Activated CD4-positive, alpha-beta T cell treated with anti-CD3 and anti-CD28 coated beads, Interleukin-2, amount 50 U/mL, for 48 hours (primary cell): ENCODE results near the gene DIAPH1.

Source experiments
- DNase-seq, 2 experiments: peaks; one replicate each; pipeline ENCODE4 v3.0.0-alpha.2; 2020

DIAPH1 gene

DNA sequence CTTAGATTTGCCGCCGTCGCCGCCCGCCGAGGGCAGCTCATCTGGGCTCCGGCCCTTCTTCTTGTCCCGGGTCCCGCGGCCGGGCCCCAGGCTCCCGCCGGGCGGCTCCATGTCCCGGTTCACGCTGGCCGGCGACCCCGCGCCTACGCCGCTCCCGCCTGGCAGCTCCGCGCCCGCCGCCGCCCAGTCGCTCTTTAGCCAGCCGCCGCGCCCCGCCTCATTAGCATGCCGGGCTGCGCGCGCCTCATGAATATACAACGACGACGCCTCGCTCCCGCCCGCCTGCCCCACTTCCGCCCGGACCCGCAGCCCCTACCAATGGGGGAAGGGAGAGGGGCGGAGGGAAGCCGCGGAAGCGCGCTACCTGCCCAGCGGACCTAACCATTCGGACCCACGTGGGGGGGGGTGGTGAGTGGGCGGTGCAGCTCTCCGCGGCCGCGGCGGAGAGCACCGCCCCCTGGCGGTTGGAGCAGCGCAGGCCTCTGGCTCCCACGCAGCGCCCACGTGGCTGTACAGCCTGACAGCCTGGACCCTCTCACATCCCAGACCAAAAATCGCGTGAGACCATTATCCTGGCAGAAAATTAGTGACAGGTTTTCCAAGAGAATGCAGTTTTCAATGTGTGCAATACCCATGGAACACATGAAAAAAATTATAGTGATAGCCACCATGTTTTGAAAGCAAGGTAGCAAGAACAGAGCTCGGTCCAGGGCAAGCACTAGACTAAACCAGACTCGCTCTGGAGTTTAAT, at the start of gene DIAPH1:
Gene DIAPH1 (minus strand): TSS at position 197 of the 751 bp plus-strand sequence. CDS start 86 bp downstream, at position 111.
- DNase-seq: peak; percentile 98

DNA sequence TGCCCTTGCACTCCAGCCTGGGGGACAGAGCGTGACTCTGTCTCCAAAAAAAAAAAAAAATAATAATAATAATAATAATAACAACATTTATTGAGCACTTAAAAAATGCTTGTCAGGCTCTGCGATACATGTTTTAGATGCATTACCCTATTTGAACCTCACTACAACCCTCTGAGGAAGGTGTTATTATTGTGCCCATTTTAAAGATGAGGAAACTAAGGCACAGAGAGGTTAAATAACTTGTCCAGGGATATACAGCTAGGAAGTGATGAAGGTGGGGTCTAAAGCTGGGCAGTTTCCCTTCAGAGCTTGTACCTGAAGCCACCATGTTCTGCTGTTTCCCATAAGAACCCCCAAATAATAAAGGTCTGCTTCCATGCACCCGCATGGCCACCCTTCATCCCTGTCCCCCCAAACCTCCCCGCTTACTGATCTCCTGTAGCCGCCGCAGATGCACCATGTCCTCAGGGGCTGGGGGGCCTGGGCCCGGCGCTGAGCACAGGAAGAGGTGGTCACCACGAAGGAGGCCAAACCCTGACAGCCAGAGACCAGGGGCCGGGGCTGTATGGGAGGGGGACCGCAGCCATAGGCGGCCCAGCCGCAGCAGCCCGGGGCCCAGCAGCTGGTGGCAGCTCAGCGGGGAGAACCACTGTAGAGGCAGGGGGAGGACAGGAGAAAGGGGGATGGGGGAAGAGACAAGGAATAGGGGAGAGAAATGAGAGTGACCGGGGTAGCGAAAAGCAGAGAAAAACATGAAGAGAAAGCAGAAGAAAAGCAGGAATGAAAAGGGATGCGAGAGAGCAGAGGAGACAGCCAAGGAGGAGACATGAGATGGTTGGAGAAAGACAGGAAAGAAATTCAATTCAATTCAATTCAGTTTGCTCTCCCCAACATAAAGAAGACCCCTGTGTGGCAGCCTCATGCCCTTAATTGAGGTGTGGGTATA, 47.5 kb upstream of the DIAPH1 start:
- no peak for DNase-seq

DNA sequence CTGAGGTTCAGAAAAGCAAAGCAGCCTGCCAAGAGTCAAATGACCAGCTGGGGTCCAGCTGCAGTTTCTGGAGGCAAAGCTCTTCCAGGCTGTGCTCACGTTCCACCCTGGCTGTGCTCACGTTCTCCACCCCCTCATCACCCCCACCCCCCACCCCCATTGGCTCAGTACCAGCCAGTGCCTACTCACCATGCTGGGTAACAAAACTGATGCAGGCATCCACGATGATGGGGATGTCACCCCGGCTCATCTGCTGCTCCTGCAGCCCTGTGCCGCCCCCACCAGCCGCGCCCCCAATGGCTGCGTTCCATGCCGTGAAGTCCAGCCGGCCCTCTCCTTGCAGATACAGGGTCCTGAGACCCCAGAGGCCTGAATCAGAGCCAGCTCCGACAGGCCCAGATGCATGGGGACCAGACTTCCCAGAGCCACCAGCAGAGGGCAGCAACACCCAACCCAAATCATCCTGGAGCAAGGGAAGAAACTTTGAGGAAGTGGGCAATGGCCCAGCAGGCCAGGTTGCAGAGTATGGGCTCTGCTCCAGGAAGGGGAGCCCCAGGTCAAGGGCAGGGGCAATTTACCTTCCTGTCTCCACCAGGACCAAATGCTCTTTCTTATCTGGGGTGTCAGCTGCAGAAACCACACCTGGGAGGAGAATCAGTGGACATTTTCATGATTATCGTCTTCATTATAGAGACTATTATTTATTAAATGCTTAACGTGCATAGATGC, 46.1 kb upstream of the DIAPH1 start:
- peak; percentile 81 to 83 for DNase-seq

DNA sequence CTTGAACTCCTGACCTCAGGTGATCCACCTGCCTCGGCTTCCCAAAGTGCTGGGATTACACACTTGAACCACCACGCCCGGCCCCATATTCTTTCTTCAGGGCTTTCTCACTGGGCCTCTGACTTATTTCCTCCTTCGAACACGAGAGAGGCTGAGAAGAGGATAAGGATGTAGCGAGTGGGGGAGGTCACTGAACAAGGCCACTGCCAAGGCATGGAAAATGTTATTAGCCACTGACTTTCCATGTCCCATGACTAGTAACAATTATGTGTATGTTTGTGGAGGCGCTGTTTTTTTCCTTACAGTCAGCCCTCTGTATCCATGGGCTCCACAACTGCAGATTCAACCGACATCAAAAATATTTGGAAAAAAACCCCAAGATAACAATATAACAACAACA, 44.7 kb upstream of the DIAPH1 start:
- DNase-seq: no peak

DNA sequence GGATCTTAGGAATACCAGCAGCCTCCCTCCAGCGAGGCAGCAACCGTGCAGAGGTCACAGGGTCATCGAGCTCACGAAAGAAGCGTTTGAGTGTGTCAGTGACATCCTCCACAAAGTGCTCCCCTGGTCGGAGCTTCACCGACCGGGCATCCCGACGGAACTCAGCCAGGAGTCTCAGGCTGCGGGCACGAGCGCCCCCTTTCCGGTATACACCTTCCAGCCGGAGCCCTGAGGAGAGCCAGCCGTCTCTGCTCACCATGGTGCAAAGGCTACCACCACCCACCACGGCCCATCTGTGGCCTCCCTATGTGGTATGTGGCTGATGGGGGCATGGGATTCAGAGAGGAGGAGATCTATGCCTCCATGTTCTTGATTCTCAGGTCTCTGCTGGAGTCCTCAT, 43.2 kb upstream of the DIAPH1 start:
- DNase-seq: no peak

DNA sequence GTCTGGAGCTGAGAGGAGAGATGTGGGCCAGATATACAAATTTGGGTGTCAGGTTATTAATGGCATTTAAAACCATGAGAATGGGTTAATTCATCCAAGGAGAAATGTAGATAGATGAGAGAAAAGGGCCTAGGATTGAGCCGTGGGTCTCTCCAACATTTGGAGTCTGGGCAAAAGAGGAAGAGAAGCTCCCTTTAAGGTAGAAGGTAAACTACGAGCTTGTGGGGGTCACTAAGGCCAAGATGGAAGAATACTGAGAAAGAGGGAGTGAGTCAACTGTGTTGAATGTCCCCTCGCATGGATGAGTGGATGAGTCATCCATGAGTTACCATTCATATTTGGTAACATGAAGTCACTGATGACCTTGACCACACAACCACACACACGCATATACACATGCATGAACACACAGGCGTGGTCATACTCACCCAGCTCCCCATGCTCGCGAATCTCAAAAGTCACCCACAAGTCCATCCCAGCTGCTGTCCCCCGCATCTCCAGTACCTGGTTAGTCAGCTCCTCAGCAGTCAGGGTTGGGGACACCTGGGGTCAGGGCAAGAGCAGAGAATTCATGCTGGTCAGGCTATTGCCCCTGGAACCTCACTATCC, 39.2 kb upstream of the DIAPH1 start:
- DNase-seq: no peak

DNA sequence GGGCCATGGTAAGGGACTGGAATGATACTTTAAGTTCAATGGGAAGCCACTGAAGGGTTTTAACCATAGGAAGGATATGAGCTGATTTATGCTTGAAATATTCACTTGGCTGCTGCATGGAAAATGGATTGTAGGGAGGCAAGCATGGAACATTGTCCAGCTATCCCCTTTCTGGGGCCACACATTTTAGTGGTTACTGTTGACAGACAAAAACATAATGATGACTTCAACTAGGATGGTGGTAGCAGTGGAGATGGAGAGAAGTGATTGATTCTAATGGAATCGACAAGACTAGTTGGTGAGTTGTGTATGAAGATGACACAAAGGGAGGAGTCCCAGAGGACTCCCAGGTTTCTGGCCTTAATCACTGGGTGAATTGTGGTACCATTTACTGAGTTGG, 38.6 kb upstream of the DIAPH1 start:
- no peak for DNase-seq

DNA sequence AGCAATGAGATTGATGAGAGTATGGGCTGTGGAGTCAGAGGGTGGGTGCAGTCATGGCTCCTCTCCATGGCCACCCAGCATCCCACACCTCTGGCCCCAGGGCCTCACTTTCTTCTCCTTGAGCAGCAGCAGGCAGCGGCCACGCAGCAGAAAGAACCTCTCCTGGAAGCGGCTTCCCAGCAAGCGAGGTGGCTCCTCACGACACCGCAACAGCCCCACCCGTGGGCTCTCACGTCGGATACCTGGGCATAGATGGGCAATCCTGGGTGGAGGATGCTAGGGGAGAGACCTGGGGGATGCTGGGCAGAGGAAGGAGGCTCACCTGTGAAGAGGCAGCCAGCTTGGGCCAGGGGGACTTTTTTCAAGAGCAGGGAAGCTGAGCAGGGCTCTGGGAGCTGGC, 37.6 kb upstream of the DIAPH1 start:
- no peak for DNase-seq

DNA sequence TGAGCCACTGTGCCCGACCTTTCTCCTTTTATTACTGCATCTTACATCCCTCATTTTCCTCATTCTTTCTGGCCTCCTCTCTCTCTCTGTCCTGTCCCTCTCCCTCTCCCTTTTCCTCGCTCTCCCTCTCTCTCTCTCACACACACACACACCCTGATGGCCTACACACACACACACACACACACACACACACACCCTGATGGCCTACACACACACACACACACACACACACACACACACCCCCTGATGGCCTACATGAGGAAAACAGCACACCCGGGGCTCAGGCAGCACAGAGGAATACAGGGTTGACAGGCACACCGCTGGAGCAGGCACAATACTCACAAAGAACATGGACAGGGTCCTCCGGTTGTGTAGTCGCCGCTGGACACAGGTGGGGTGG, 36.2 kb upstream of the DIAPH1 start:
- DNase-seq: no peak

DNA sequence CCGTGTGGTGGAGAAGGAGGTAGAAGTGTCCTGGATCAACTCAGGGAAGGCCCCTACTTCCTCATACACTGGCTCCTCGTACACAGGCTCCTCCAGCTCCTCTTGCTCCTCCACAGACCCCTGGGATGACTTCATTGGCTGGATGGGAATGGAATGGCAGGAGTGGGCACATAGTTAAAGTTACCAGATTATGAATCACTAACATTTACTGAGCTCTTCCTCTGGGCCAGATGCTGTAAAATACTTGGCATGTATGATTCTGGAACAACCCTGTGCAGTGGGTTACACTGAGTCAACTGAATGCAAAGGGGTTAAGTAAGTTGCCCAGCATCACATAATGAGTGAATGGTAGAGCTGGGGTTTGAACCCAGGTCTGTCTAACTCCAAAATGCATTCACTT, 35.5 kb upstream of the DIAPH1 start:
- DNase-seq: no peak

DNA sequence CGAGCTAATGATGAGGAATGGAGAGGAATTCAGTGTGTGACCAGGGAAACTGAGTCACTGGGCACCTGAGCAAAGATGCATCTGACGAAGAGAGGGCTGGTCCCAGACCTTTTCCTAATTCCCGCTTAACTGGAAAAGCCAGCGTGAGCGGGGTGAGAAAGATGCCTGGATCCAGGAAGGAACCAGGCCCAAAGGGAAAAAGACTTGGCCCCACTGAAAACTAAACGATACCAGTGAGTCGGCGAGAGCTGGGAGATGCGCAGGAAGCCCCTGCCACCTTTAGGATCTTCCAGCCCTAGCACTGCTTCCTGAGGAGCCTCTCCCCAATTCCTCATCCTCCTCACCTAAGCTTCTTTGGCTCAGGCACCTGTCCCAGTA, 32.9 kb upstream of the DIAPH1 start:
- DNase-seq: no peak

DNA sequence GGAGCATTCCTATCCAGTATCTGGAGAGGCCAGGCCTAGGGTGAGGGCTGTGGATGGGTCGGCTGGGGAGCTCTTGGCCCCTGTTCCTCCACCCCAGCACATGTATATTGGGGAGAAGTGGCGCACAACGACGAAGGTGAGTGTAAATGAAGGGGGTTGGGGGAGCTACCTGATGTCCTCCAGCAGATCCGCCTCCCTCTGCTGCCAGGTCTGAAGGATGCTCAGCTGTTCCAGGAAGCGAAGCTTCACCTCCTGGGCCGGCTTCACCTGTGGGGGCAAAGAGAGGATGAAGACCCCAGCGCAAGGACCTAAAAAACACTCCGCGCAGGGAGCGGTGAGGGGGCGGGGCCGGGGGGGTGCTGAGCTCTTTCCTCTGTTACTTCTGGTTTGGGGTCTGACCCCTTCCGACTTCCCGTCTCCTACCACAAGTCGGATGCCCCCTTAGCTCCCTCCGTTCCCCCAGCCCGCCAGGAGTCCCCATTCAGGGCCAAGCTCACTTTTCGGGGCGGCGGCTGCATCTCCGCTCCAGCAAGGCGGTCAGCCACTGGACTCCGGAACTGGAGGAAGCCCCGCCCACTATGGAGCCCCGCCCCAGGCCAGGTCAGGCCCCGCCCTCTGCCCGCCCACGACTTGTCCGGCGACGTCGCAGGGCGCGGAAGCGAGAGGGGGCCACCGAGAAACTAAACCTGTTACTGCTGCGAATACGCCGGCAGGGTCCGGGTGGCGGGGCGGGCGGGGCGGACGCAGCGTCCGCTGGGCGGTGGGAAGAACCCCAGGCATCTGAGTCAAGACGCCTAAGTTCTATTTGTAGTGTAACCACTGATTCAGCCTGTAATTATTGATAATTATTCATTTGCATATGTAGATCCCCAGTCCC, 32.3 kb upstream of the DIAPH1 start, which contains the start of gene FCHSD1:
Gene FCHSD1 (minus strand): TSS at position 568 of the 877 bp plus-strand sequence. CDS start 50 bp downstream, at position 518.
- peak; percentile 87 to 88 for DNase-seq

DNA sequence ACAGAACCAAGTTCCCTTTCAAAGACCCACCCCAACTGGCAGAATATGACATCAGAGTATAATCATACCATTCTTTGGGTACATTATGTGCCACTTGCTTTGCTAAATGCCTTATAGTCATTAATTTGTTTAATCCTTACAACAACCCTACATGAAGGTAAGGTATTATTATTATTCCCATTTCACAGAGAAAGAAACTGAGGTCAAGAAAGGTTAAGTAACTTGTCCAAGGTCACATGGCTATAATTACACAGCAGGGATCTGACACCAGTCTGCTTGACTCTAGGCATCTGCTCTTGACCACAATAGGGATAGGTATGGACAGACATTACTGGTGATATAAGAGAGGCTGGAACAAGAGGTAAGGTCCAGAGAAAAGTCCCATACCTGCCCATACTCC, 31.2 kb upstream of the DIAPH1 start:
- DNase-seq: no peak

DNA sequence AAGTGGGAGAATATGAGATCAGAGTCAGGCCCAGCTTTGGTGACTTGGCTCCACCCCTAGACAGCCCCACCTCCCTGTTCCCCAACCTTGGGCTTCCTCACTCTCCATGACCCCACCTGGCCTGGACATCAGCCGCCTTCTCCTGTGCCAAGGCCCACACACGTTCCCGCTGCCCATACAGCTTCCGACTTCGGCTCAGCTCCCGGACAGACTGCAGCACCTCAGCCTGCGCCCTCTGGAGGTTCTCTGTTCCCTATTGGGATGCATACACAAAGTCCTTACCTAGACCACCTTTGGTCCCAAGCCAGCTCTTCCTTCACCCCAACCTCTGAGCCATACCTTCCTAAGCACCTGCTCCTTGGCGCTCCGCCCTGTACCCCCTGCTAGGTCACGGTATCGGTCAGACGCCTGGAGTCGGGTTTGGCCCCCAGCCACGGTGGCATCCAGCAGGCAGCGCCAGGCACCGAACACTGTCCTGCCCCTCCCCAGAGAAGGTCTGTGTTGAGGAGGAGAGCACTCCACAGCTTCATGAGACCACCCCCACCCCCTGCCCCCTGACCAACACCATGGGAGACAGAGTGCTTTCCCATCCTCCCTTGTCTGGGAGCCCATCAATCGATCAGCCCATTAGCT, 30.4 kb upstream of the DIAPH1 start:
- DNase-seq: no peak

DNA sequence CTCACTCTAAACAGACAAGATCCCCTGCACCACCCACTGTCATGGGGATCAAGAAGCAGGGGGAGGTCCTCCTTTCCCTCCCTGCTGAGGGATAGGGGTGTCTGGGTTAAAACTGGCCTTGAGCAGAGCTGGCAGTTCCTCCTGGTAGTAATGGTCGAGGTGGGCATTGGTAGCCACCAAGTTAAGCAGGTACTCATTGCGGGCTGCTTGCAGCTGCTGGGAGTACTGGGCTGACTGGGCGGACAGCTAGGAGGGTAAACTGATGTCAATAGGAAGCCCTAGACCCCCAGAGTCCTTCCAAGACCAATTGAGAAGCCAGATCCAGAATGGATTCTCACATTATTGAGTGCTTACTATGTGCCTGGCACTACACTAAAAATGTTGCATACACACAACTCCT, 29.1 kb upstream of the DIAPH1 start:
- DNase-seq: no peak

DNA sequence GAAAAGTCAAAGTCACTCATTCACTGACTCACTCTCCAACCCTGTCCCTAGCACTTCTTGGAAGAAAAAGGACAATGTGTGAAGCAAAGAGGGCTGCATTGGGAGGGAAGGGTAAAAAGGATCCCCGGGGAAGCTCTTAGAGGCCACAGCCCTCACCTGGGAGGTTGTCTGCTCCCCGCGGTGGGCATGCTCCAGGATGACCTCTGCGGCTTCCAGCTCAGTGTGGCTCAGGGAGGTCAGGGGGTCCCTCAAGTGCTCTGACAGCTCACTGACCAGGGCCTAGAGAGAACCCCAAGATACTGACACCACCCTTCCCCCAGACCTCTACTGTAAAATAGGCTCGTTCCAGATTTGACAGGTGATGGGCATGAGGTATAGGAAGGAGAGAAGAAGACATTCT, 28.4 kb upstream of the DIAPH1 start:
- no peak for DNase-seq

DNA sequence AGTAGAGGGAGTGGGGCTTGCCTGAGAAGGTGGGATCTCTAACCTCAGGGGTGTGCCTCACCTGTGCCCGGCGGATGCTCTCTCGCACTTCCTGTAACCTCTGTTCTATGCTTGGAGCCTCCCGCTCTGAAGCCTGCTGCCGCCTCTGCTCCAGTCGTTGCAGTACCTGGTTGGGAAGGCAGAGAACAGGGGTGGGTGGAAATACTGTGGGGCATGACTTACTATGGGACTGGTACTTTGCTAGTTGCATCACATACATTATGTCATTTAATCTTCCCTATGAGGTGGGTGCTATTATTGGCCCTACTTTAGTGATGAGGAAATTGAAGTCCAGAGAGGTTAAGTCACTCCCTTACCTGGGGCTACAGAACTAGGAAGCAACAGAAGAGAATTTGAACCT, 27.2 kb upstream of the DIAPH1 start:
- no peak for DNase-seq

DNA sequence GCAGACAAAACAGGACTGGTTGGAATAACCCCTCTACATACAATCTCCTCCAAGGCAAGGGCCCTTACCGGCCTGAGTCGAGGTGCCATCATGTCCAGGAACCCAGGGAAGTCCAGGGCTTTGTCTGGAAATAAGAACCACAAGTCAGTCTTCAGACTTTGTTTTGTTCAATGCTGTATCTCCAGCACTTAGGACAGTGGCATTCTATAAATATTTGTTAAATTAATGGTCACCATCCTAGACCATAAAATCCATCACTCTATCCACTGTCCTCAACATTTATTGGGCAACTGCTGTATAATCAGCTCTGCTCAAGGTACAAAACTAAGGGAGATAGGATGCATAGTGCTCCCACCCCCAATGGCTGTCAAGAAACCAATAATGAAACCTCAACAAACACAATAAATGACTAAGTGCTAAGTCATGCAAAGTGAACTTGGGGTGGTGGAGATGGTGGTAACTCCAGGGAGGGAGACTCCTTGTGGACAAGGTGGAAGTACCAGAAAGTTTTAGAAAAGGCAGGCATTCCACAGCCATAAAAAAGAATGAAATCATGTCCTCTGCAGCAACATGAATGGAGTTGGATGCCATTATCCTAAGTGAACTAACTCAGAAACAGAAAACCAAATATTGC, 23.0 kb upstream of the DIAPH1 start:
- peak in 1 of 2 experiments; percentile 24 for DNase-seq

DNA sequence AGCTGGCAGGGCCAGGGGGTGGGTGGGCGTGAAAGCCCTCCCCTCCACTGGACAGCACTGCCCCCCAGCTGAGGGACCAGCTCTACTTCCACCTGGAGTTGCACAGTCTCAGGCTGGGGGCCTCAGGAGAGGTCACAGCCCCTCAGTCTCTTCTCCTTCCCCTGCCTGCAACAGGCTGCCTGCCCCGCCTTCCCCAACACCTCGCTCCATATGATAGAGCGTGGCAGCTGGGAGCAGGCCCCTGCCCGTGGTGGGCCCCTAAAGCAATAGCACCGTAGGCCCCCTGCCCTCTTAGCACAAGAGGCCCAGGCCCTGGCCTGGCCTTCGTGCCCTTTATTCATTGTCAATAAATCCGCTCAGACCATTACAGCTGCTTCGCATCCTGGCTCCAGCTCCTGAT, 21.9 kb upstream of the DIAPH1 start:
- no peak for DNase-seq

DNA sequence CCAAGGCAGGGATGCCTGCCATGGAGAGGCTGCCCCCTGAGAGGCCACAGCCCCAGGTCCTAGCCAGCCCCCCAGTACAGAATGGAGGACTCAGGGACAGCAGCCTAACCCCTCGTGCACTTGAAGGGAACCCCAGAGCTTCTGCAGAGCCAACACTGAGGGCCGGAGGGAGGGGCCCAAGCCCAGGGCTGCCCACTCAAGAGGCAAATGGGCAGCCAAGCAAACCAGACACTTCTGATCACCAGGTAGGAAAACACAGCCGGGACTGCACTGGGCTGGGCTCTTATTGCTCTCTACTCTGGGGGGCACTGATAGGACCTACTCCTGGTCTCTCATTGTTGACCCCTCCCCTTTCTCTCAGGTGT, 21.2 kb upstream of the DIAPH1 start:
- DNase-seq: no peak
